IMR-90 (cell line): ENCODE data around the gene PFN2. TPM values are rescaled to one million over a fixed set of nuclear protein-coding genes. Genes with fewer than 3 reads are reported as not detected.
"Not testable (repeated sequence)": the region's sequence is repeated elsewhere in the genome, so short reads cannot be mapped to it uniquely, and the experiment has no call there.

Experiments used
- ATAC-seq: fragments of 200-7000 bp; cut with Tn5 transposase; 2 replicates; pipeline ENCODE4 v1.9.1; 2020; ENCODE audit warnings: low read depth, mild to moderate bottlenecking, moderate library complexity
- BruUV-seq: library from RNA; stranded (reverse); fragments of 400-500 nt; replicated peaks from 2 replicates; lab custom pipeline; 2021; lab: Mats Ljungman, UMichigan
- CTCF ChIA-PET: fragments of 300-600 bp; formaldehyde crosslinking; extraction: SDS; loops from one replicate; lab custom pipeline; 2021; ENCODE audit warnings: antibody characterized with exemption; lab: Yijun Ruan, JAX
- POLR2A ChIA-PET: fragments of 300-600 bp; sonication (Branson Sonifier 250); formaldehyde crosslinking; loops from one replicate; lab custom pipeline; 2022; ENCODE audit warnings: antibody characterized with exemption; ENCODE audit not compliant: unreplicated experiment; lab: Charles Lee
- DNase-seq: peaks from one replicate; pipeline ENCODE4 v3.0.0; 2013
- H2AFZ ChIP-seq: replicated peaks from 2 replicates; pipeline ENCODE3; 2013; ENCODE audit warnings: low read length, mild to moderate bottlenecking; ENCODE audit not compliant: poor library complexity
- H2AK5ac ChIP-seq: 2 replicates; pipeline ENCODE4 v1.6.1; 2013; ENCODE audit warnings: low read depth, low read length, inconsistent platforms
- H2AK9ac ChIP-seq: replicated peaks from 2 replicates; pipeline ENCODE3; 2013; ENCODE audit warnings: mild to moderate bottlenecking, low read depth, low read length, moderate library complexity; ENCODE audit not compliant: poor library complexity
- H2BK120ac ChIP-seq: 2 replicates; pipeline ENCODE4 v1.6.1; 2013; ENCODE audit warnings: low read depth, low read length, inconsistent platforms
- H2BK15ac ChIP-seq: 3 replicates; pipeline ENCODE4 v1.6.1; 2013; ENCODE audit warnings: low read depth, low read length, inconsistent platforms
- H2BK20ac ChIP-seq: 2 replicates; pipeline ENCODE4 v1.6.1; 2013; ENCODE audit warnings: low read depth, mild to moderate bottlenecking, inconsistent platforms, low read length, moderate library complexity
- H2BK5ac ChIP-seq: 2 replicates; pipeline ENCODE4 v1.6.1; 2013; ENCODE audit warnings: mild to moderate bottlenecking, low read depth, low read length, inconsistent platforms; ENCODE audit not compliant: poor library complexity, severe bottlenecking
- H3K14ac ChIP-seq: replicated peaks from 2 replicates; pipeline ENCODE4 v1.6.1; 2013; ENCODE audit warnings: low read depth, low read length, inconsistent platforms
- H3K18ac ChIP-seq: 2 replicates; pipeline ENCODE4 v1.6.1; 2013; ENCODE audit warnings: low read depth, low read length, control low read depth
- H3K23ac ChIP-seq: 2 replicates; pipeline ENCODE4 v1.6.1; 2013; ENCODE audit warnings: low read depth, low read length, inconsistent platforms
- H3K27ac ChIP-seq: 2 replicates; pipeline ENCODE4 v1.5.1; 2013; ENCODE audit warnings: mild to moderate bottlenecking, control low read depth, low read length; ENCODE audit not compliant: insufficient read depth
- H3K27me3 ChIP-seq: 2 replicates; pipeline ENCODE4 v1.6.1; 2013; ENCODE audit warnings: low read length; ENCODE audit not compliant: control insufficient read depth, insufficient read depth
- H3K36me3 ChIP-seq: 2 replicates; pipeline ENCODE4 v1.6.1; 2013; ENCODE audit warnings: low read length, mixed read lengths; ENCODE audit not compliant: control insufficient read depth, insufficient read depth
- H3K4ac ChIP-seq: 2 replicates; pipeline ENCODE4 v1.6.1; 2013; ENCODE audit warnings: low read depth, low read length, inconsistent platforms
- H3K4me1 ChIP-seq: 2 replicates; pipeline ENCODE4 v1.6.1; 2013; ENCODE audit warnings: low read length, mixed read lengths; ENCODE audit not compliant: control insufficient read depth, insufficient read depth
- H3K4me2 ChIP-seq: 2 replicates; pipeline ENCODE4 v1.6.1; 2013; ENCODE audit warnings: low read depth, mild to moderate bottlenecking, control low read depth, low read length, moderate library complexity
- H3K4me3 ChIP-seq: 2 replicates; pipeline ENCODE4 v1.5.1; 2013; ENCODE audit warnings: low read depth, mild to moderate bottlenecking, control low read depth, low read length, moderate library complexity; ENCODE audit not compliant: insufficient read depth
- H3K56ac ChIP-seq: 2 replicates; pipeline ENCODE4 v1.6.1; 2013; ENCODE audit warnings: low read length, inconsistent platforms; ENCODE audit not compliant: insufficient read depth; ENCODE audit errors: extremely low read depth
- H3K79me1 ChIP-seq, 2 experiments: 2 replicates each; pipeline ENCODE4 v1.6.1; 2013; ENCODE audit warnings: low read length in 2 of 2, inconsistent platforms in 1 of 2, low read depth in 1 of 2
- H3K9ac ChIP-seq: 2 replicates; pipeline ENCODE4 v1.6.1; 2013; ENCODE audit warnings: low read depth, low read length, control low read depth
- H3K9me1 ChIP-seq: 2 replicates; pipeline ENCODE4 v1.6.1; 2013; ENCODE audit warnings: low read length, inconsistent platforms; ENCODE audit not compliant: insufficient read depth
- H3K9me3 ChIP-seq: 2 replicates; pipeline ENCODE4 v1.6.1; 2013; ENCODE audit warnings: low read length; ENCODE audit not compliant: control insufficient read depth, insufficient read depth
- H4K20me1 ChIP-seq: 2 replicates; pipeline ENCODE4 v1.6.1; 2013; ENCODE audit warnings: low read length, inconsistent platforms; ENCODE audit not compliant: insufficient read depth
- H4K5ac ChIP-seq: 2 replicates; pipeline ENCODE4 v1.6.1; 2013; ENCODE audit warnings: mild to moderate bottlenecking, low read depth, low read length, control low read depth
- H4K8ac ChIP-seq, 2 experiments: 2 replicates each; pipeline ENCODE4 v1.6.1; 2013; ENCODE audit warnings: low read depth in 2 of 2, low read length in 2 of 2, control low read depth in 1 of 2, inconsistent platforms in 1 of 2
- H4K91ac ChIP-seq: 2 replicates; pipeline ENCODE4 v1.6.1; 2013; ENCODE audit warnings: low read depth, low read length, inconsistent platforms; ENCODE audit not compliant: insufficient read depth
- WGBS, 2 experiments: methylation state at CpG; one replicate each; pipeline versions ENCODE4 v1.1.5 to v1.1.7; 2013; ENCODE audit warnings: missing lambda C conversion rate in 2 of 2; ENCODE audit not compliant: insufficient read length in 1 of 2; ENCODE audit errors: extremely low coverage in 2 of 2; 5-methylcytosine and 5-hydroxymethylcytosine counted together
- dilution Hi-C: fragments of 300-500 bp; cut with HindIII; formaldehyde crosslinking; loops from one replicate; pipeline ENCODE4 v1.14.3; 2018; ENCODE audit warnings: low sequenced_read_pairs; ENCODE audit not compliant: unreplicated experiment
- in situ Hi-C: fragments of 300-500 bp; cut with MboI; formaldehyde crosslinking; loops from 3 replicates; pipeline ENCODE4 v1.14.3; 2019; ENCODE audit warnings: low sequenced_read_pairs, inconsistent platforms, mixed read lengths
- intact Hi-C: fragments of 100-400 bp; cut with micrococcal nuclease; formaldehyde crosslinking; loops from 2 replicates; pipeline ENCODE4 v1.10.0; 2022
- polyA plus RNA-seq, 3 experiments: library from polyadenylated mRNA; depleted of rRNA; stranded (reverse); fragments of >200 nt; gene quantifications; 2 replicates each; pipeline ENCODE4 v1.2.3, GENCODE V29; 2012; ENCODE audit warnings: low replicate concordance in 1 of 3
- total RNA-seq: library from RNA; depleted of rRNA; stranded (reverse); fragments of >200 nt; gene quantifications from 2 replicates; pipeline ENCODE4 v1.2.3, GENCODE V29; 2012

Gene PFN2
- total and polyA plus RNA-seq, 2 of the 4 experiments (the other 2 are of a cell fraction) = 256 to 444 TPM

- peak; percentile 67; the same call in 1 of the 2 replicates for ATAC-seq
- dilution Hi-C loops = not testable (repeated sequence)
Measured at GRCh38 chr3:149981979-149982378, 11.3 kb upstream of the PFN2 start.

More at GRCh38 chr3:149981979-149982378, 11.3 kb upstream of the PFN2 start:
- no CpG with 5 or more reads among the region's 10 CpGs for WGBS, 2 experiments
- H3K79me1 ChIP-seq, H4K20me1 ChIP-seq, H3K23ac ChIP-seq, H3K18ac ChIP-seq, H3K4me1 ChIP-seq, H2BK15ac ChIP-seq, H2AK9ac ChIP-seq, H3K27ac ChIP-seq, H3K4me2 ChIP-seq, H2BK20ac ChIP-seq, BruUV-seq, H2BK5ac ChIP-seq, H4K8ac ChIP-seq, H4K5ac ChIP-seq, in situ Hi-C loops, intact Hi-C loops, H3K9me3 ChIP-seq, H3K36me3 ChIP-seq, H2BK120ac ChIP-seq, H3K14ac ChIP-seq, H3K9ac ChIP-seq, H4K91ac ChIP-seq, H3K56ac ChIP-seq, POLR2A ChIA-PET, H3K27me3 ChIP-seq, DNase-seq, H2AK5ac ChIP-seq, H3K4ac ChIP-seq, H3K9me1 ChIP-seq, H2AFZ ChIP-seq, H3K4me3 ChIP-seq, CTCF ChIA-PET: not testable (repeated sequence)
